Measurements from ENCODE around the gene ASXL1.
"Not testable (repeated sequence)": the region's sequence is repeated elsewhere in the genome, so short reads cannot be mapped to it uniquely, and the experiment has no call there.

ASXL1 gene

DNA sequence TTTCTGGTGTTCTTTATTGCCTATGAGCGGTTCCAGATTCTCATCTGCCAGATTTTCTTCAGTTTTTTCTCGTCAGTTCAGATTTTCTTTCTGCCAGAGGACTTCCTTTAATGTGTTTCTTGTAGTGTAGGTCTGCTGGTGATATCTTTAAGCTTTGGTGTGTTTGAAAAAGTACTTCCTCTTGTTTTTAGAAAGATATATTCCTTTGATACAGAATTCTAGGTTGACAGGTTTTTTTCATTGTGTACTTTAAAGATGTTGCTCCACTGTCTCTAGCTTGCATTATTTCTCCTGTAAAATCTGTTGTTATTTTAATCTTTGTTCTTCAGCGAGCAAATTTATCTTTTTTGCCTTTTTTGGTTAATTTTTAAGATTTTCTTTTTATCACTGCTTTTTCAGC is 36.9 kb downstream of the ASXL1 start:
- peaks cover 1% of the 10 kb centered on the region for H3K36me3 ChIP-seq (ENCODE audit: control insufficient read depth, insufficient read depth, low read length)
- H3K27me3 ChIP-seq (replicated peaks; ENCODE audit: control insufficient read depth, insufficient read depth, low read length) = no peaks in the 10 kb centered on the region
- TF ChIP-seq, protein P1, sequence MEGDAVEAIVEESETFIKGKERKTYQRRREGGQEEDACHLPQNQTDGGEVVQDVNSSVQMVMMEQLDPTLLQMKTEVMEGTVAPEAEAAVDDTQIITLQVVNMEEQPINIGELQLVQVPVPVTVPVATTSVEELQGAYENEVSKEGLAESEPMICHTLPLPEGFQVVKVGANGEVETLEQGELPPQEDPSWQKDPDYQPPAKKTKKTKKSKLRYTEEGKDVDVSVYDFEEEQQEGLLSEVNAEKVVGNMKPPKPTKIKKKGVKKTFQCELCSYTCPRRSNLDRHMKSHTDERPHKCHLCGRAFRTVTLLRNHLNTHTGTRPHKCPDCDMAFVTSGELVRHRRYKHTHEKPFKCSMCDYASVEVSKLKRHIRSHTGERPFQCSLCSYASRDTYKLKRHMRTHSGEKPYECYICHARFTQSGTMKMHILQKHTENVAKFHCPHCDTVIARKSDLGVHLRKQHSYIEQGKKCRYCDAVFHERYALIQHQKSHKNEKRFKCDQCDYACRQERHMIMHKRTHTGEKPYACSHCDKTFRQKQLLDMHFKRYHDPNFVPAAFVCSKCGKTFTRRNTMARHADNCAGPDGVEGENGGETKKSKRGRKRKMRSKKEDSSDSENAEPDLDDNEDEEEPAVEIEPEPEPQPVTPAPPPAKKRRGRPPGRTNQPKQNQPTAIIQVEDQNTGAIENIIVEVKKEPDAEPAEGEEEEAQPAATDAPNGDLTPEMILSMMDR (IDR thresholded peaks at IDR 0.05; ENCODE audit: insufficient read depth, low read length, poor library complexity, severe bottlenecking) = no peak
- no peak for DNase-seq (ENCODE audit: extremely low read depth, insufficient read length)
- no peak overlapping the region for H3K4me3 ChIP-seq (replicated peaks; ENCODE audit: low read depth, low read length)

DNA sequence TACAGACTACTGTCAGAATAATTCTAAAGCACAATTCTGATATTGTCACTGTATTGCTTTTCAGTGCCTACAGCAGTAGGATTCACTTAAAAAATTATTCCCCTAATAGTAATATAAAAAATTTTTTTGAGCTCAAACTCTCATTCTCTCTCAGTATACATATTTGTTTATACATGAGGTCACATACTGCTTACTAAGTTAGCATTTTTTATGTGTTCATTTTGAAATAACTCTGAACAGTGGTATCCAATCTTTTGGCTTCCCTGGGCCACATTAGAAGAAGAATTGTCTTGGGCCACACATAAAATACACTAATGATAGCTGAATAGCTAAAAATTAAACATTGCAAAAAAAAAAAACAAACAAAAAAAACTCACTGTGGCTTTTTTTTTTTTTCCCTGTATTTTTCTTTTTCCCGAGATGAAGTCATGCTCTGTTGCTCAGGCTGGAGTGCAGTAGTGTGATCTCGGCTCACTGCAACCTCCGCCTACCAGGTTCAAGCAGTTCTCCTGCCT is 38.6 kb downstream of the ASXL1 start:
- Histone ChIP-seq H3K4me3 (replicated peaks; ENCODE audit: low read depth, low read length) (no peak overlapping the region), H3K27me3 (replicated peaks; ENCODE audit: control insufficient read depth, insufficient read depth, low read length) (no peaks in the 10 kb centered on the region), H3K36me3 (ENCODE audit: control insufficient read depth, insufficient read depth, low read length) (peaks cover 1% of the 10 kb centered on the region)
- DNase-seq (ENCODE audit: extremely low read depth, insufficient read length) = no peak
- TF ChIP-seq, protein P1 (IDR thresholded peaks at IDR 0.05; ENCODE audit: insufficient read depth, low read length, poor library complexity, severe bottlenecking) = no peak

DNA sequence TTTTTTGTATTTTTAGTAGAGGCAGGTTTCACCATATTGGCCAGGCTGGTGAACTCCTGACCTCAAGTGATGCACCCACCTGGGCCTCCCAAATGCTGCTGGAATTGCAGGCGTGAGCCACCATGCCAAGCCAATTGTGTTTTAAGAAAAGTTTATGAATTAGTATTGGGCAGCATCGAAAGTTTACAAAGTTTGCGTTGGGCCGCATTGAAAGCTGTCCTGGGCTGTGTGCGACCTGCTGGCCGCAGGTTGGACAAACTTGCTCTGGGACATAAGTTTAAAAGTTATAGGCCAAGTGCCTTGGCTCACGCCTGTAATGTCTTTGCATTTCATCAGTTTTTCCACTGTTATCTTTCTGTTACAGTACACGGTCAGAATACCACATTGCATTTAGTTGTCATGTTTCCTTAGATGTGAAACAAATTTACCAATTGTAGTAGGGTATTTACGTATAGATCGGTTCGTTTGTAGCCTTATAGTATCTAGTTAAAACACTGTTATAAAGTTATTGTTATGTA is 39.5 kb downstream of the ASXL1 start:
- no peak overlapping the region for H3K4me3 ChIP-seq (replicated peaks; ENCODE audit: low read depth, low read length)
- DNase-seq (ENCODE audit: extremely low read depth, insufficient read length) = no peak
- H3K27me3 ChIP-seq (replicated peaks; ENCODE audit: control insufficient read depth, insufficient read depth, low read length) = no peaks in the 10 kb centered on the region
- TF ChIP-seq, protein P1 (IDR thresholded peaks at IDR 0.05; ENCODE audit: insufficient read depth, low read length, poor library complexity, severe bottlenecking) = no peak
- H3K36me3 ChIP-seq (ENCODE audit: control insufficient read depth, insufficient read depth, low read length) = no peaks in the 10 kb centered on the region; the same call in none of the 2 replicates

DNA sequence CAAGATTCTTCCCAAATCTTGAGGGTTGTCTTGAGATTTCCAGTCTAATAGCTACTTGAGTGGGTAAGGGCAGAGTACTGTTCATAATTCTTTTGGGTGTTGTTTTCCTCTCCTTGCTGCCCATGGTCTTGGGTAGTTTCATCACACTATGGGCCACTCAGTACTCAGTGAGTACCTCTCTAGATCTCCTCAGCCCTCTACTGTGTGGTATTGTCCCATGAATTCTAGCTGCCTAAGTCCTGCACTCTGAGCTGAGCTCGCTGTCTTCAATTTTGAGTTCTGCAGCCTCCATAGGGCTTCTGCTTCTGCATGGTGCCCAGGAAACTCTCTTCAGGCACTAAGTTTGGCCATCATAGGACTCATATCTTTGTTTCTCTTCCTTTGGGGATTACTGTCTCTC is 42.3 kb downstream of the ASXL1 start:
- no peaks in the 10 kb centered on the region for H3K27me3 ChIP-seq (replicated peaks; ENCODE audit: control insufficient read depth, insufficient read depth, low read length)
- TF ChIP-seq, protein P1 (IDR thresholded peaks at IDR 0.05; ENCODE audit: insufficient read depth, low read length, poor library complexity, severe bottlenecking) = no peak
- H3K36me3 ChIP-seq (ENCODE audit: control insufficient read depth, insufficient read depth, low read length) = no peaks in the 10 kb centered on the region; the same call in 1 of the 2 replicates
- DNase-seq (ENCODE audit: extremely low read depth, insufficient read length) = no peak
- no peak overlapping the region for H3K4me3 ChIP-seq (replicated peaks; ENCODE audit: low read depth, low read length)

DNA sequence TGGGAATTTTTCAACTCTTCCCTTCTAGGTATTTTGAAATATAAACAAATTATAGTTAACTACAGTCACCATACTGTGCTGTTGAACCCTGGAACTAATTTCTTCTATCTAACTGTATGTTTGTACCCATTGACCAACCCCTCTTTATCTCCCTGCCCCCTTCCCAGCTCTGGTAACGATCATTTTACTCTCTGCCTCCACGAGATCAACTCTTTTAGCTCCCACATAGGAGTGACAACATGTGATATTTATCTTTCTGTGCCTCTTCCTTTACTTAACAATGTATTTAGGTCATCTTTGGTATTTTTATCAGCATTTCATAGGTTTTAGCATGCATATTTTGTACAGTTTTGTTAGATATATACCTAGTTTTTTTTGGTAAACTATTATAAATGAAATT is 45.9 kb downstream of the ASXL1 start:
- Histone ChIP-seq H3K27me3 (replicated peaks; ENCODE audit: control insufficient read depth, insufficient read depth, low read length) (no peaks in the 10 kb centered on the region), H3K36me3 (ENCODE audit: control insufficient read depth, insufficient read depth, low read length) (peaks cover 3% of the 10 kb centered on the region), H3K4me3 (replicated peaks; ENCODE audit: low read depth, low read length) (no peak overlapping the region)
- DNase-seq (ENCODE audit: extremely low read depth, insufficient read length) = no peak
- TF ChIP-seq, protein P1 (IDR thresholded peaks at IDR 0.05; ENCODE audit: insufficient read depth, low read length, poor library complexity, severe bottlenecking) = no peak

DNA sequence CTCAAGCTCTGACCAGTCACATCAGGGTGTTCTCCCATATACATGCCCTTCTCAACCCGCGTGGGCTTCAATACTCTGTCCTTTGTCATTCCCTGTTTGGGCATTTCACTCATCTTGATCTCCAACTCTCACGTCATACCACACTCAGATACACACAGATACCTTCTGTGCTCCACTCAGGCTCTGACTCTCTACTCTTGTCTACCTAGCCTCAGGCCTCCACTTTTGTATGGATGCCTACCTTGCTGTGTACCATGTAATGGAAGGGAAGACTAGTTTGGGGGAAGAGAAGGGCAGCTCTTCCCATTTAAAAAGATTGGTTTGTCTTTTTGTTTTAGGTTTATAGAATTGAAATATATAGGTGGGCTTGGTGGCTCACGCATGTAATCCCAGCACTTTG is 48.6 kb downstream of the ASXL1 start:
- no peak for DNase-seq (ENCODE audit: extremely low read depth, insufficient read length)
- H3K27me3 ChIP-seq (replicated peaks; ENCODE audit: control insufficient read depth, insufficient read depth, low read length) = no peaks in the 10 kb centered on the region
- H3K36me3 ChIP-seq (ENCODE audit: control insufficient read depth, insufficient read depth, low read length) = peaks cover 3% of the 10 kb centered on the region
- H3K4me3 ChIP-seq (replicated peaks; ENCODE audit: low read depth, low read length) = no peak overlapping the region
- TF ChIP-seq, protein P1 (IDR thresholded peaks at IDR 0.05; ENCODE audit: insufficient read depth, low read length, poor library complexity, severe bottlenecking) = no peak

DNA sequence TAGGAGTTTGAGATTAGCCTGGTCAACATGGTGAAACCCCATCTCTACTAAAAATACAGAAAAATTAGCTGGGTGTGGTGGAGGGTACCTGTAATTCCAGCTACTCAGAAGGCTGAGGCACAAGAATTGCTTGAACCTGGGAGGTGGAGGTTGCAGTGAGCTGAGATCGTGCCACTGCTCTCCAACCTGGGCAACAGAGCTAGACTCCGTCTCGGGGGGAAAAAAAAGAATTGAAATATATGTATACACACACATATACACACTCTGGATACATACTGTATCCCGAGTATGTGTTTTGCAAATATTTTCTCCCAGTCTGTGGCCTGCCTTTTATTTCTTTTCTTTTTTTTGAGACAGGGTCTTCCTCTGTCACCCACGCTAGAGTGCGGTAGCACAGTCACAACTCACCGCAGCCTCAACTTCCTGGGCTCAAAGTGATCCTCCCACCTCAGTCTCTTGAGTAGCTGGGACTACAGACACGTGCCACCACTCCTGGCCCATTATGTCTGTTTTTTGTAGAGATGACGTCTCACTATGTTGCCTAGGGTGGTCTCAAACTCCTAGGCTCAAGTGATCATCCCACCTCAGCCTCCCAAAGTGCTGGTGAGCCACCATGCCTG is 49.1 kb downstream of the ASXL1 start:
- DNase-seq (ENCODE audit: extremely low read depth, insufficient read length); H3K27me3 ChIP-seq (replicated peaks; ENCODE audit: control insufficient read depth, insufficient read depth, low read length); H3K36me3 ChIP-seq (ENCODE audit: control insufficient read depth, insufficient read depth, low read length); H3K4me3 ChIP-seq (replicated peaks; ENCODE audit: low read depth, low read length): not testable (repeated sequence)
